Inferior parietal cortex (tissue), 1 donor: Measurements from ENCODE around the gene ITGB6.
"Not testable (repeated sequence)": the region's sequence is repeated elsewhere in the genome, so short reads cannot be mapped to it uniquely, and the experiment has no call there.

Source experiments
- DNase-seq: peaks from one replicate; pipeline ENCODE4 v3.0.0-alpha.2; 2016; ENCODE audit errors: extremely low spot score

The ITGB6 gene

DNA sequence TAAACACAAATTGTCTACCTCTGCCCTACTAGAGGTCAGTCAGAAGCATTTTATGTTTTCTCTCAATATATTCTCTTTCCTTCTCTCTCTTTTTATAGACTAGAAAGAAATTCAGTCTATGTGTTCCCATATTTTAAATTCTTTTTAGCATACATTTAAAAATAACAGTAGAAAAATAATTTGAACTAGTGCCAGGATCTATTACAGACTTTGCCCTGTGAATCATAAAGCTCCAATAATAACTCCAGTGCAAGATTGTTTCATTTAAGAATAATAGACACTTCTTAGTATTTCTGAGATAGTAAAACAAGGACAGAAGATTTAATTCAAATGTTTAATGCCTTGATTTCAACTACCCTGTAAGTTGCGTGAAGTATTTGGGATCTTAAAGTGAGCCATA, 60.1 kb downstream of the ITGB6 start:
- DNase-seq, result no peak

DNA sequence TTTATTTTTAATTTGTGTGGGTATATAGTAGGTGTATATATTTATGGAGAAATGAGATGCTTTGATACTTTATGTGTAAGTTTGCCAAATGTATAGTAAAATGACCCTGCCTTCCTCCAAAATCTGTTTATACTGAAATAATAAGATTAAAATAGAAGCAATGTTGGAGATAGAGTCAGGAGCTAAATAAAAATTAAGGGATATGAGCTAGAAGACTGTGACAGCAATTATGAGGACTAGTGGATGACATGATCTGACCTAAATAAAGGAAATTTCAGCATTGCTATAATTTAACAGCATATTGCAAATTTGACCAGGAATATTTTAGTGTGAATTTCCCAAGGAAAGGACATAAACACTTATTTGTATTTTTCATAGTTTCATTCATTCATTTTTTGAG, 60.7 kb downstream of the ITGB6 start:
- DNase-seq, result no peak

DNA sequence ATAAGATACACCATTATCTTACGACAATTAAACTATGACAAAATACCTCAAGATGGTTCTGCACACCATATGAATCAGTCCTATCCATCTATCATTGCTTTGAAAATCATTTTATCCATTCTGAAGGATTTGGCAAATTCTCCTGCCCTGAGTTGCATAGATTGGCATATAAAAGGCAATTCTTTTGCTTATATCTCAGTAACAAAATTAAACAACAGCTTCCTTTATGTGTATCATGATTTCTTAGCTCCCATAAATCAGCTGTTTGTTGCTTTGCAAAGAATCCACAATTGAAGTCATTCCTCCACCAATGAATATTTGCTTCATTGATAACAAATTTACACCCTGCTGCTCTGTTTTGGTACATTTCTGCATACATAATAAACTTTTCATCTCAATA, 61.7 kb downstream of the ITGB6 start:
- no peak for DNase-seq

DNA sequence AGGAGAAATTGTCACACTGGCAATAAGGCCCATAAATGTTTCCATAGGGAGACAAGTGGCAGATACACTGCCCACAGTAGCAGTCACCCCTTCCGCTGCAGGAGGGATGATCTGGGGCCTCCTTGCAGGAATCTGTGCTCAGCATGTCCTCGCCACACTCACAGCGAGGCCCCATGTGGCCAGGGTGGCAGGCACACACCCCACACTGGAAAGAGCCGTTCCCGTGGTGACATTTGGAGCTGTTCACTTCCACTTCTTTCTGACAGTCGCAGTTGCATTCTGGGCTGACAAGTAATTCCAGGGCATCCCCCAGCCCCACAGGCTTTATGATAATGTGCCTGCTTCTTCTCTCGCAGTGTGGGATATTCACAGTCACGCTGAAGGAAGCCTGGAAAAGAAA, 62.6 kb downstream of the ITGB6 start:
- DNase-seq, result no peak

DNA sequence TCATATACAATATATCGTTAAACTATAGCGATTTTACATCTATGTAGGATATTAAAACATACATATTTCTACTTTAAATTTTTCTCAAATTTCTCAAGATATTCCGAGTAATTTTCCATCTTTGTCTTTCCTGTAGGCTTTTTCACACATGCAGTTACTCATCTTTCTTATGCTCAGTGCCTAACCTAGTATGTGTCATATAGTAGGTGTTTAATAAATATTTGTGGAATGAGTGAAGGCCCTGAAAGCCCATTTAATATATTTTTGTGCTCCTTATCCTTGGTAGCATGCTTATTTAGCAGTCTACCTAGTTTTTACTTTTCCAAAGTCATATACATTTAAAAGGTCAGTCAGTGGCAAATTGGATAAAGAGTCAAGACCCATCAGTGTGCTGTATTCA, 67.3 kb downstream of the ITGB6 start:
- DNase-seq, result no peak

DNA sequence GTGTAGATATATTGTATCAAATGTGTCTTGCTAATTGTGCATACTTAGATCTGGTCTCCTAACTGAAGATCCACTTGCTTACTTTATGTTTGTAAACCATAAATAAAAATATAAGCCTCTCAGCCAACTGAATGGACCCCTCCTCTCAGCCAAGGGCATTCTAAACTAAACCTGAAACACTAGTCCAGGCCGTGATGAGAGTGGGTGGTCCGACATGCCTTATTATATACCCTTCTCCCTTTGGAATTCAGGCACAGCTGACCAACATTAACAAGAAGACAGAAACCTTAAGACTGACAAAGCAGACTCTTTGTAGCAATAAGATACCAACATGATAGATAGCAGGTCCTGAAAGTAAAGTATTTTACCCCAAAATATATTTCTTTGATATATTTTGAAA, 73.3 kb downstream of the ITGB6 start:
- DNase-seq, result no peak

DNA sequence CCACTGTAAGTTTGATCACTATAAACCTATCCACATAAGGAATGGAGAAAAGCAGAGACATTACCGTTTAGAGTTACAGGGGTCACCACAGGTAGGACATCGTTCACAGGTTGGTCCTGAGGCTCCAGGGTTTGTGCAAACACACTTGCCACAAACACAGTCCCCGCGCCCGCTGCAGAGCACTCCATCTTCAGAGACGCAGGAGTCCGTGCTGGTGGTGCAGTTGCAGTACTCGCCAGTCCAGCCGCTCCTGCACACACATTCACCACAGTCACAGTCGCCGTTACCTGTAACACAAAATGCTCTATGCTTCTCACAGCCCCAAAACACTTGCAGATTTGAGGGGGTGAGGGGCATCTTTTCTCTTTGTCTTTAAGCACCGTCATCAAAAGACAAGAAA, 73.8 kb downstream of the ITGB6 start:
- no peak for DNase-seq

DNA sequence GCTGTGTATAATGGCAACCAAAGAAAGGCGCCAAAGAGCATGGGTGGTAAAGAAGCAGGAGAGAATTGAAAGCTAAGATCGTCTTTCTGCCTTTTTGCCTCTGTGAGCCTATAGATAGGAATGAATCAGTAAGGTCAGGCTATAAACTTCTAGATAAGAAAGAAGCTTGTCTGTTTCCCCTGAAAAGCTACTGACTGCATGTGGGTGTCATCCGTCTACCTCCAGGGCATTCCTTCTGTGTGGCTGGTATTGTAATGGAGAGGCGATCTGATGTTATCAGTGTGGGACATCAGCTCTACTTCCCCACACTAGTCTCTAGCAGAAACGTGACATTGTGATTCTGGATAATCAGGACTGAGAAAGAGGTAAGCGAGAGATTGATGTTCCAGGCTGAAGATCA, 74.2 kb downstream of the ITGB6 start:
- no peak for DNase-seq

DNA sequence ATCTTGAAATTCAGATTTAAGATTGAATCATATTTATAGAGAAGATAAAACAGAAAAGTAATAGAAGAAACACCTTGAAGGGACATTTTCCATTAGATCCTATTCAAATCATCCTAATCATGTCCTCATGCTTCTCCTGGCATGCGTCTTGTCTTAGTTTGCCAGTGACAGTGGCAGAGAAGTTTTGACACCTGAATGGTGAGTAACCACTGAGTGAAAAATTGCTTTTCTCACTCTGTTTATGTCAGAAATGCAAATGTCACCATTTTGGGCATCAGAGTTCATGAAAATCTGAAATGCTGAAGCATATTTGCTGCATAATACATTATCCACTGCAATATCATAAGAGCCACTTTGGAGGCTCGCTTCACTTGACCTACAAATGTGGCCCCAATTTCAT, 74.7 kb downstream of the ITGB6 start:
- DNase-seq, result no peak

DNA sequence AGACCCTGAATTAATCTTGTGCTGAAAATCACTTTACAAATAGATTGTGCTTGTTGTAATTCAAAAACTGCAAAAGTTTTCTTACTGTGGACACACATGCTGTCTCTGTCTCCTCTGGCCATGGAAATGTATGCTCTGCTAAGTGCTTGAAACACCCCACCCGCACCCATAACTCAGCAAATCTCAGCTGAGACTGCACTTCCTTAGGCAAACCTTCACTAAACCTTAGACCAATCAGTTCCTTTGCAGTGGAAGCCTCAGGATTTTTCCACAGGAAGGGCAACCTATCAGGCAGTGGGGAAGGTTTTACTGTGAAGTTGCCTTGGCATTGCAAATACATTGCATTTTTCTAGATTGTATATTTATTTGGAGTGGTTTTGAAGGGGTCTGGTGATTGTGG, 75.5 kb downstream of the ITGB6 start:
- no peak for DNase-seq

DNA sequence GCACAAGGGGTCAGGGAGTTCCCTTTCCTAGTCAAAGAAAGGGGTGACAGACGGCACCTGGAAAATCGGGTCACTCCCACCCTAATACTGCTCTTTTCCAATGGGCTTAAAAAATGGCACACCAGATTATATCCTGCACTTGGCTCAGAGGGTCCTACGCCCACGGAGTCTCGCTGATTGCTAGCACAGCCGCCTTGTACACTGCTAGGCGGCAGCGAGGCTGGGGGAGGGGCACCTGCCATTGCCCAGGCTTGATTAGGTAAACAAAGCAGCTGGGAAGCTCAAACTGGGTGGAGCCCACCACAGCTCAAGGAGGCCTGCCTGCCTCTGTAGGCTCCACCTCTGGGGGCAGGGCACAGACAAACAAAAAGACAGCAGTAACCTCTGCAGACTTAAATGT, 85.4 kb downstream of the ITGB6 start:
- DNase-seq, result not testable (repeated sequence)

DNA sequence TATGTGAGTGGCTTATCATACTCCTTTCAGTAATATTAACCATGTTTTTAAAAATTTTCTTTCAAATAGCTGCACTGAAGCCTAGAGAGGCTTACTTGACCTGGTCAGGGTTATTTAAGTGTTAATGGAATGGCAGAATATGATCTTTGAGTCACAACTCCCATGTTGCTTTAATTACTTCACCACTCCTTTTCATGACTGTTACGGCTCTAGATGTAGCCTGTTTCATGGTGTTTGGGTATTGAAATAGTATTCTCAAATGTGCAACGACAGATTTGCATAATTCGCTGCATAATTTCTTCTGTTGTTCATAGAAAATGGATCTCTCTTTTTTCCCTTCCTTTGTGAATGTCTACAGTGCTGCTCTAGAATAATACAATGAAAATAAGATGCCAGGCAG, 86.1 kb downstream of the ITGB6 start:
- no peak for DNase-seq

DNA sequence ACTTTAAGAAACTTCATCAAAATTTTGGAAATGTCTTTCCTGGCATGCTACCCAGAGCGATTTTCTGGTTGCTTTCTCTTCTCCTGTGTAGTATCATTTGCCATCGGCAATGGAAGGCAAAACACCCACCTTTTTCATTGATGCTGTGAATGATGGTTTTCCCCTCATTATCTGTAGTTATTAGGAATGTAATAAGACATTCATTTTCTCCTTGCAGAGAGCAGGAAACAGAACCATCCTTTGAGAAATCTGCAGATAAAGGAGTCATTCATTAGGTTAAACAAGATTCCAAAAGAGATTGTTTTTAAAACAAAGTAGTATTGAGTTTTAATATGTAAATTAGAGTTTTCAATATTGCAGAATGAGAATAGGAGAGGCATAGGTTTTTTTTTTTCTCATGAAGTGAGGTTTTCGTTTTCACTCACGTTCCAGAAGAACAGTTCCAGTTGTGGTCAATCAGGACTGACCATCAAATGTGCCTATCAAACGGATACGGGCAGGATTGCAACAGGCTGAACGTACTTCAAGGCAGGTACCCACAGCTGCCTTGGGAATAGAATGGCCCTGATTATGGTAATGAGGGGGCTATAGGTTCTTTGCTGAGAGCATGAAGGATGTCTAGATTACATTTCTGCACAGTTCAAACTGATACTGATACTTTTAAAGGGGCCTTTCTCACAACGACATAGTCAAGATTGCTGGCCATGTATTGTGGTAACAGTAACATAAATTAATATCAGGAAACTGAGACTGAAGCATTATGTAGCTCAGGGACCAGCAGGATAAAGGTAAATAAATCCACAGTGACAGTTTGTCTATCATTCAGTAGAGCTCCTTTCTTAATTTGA, 87.9 kb downstream of the ITGB6 start:
- no peak for DNase-seq

DNA sequence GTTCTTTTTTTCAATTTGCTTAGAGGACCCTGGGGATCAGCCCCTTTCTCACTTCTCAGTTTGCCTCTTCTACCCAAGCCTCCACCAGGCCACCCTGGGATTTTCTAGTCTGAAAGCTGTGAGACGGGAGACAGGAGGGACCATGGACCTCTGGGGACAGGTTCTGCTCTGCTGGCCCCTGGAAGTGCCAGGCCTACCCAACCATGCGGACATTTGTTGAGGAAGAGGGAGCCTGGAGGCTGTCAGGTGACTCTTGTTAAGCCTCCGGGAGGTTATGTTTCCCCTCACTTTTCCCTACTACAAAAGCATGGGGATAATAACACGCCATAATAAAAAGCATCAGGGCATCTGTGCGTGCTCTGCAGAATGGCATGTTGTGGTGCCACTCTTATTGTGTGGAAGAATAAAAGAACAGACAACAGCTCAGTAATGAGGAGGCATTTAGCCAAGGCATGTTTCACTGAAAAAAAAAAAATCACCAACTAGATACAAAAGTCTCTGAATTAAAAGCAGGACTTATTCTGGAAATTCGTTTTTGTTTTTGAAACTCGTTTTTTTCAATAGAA, 89.3 kb downstream of the ITGB6 start:
- no peak for DNase-seq

DNA sequence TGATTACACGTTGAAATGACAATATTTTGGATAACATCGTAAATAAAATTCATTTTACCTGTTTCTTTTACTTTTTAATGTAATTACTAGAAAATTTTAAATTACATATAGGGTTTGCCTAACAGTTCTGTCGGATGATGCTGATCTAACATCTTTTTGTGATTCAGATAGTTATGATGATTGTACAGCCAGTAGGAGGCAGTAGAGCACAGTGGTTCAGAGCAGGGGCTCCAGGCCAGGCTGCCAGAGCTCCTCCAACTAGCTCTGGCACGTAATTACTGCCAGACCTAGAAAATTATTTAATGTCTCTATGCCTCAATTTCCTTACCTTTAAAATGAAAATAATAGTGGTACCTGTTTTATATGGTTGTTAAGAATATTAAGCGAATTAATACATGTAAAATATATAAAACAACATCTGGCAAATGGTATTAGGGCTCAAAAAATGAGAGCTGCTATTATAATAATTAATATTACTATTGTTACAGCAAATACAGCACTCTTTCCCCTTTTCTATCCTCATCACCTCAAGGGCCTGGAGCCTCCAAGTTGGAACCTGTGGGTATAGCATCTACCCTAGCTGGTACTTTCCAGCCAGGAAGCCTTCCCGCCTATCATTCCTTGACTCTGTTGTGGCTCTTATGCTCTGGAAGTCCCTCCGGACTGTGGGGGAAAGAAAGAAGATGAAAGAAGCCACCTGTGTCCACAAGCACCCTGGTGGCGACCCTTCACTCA, 90.0 kb downstream of the ITGB6 start:
- peak; percentile 74 for DNase-seq

DNA sequence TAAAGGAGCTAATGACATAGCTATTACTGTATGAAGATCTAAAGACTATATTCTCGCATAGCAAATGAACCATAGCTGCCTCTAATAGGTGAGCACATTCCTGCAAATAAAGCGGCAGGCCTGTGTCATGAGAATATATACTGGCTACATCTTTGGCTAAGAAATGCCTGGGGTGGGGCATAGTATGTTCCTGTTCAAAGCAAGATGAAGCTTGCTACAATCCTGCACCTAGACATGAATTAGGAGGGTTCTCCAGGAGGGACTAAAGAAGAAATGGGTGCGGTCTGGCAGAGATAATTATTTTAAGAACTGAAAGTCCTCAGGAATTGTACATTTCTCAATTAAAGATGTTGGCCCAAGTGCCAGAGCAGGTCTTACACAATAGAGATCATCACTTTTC, 90.8 kb downstream of the ITGB6 start:
- DNase-seq, result no peak

DNA sequence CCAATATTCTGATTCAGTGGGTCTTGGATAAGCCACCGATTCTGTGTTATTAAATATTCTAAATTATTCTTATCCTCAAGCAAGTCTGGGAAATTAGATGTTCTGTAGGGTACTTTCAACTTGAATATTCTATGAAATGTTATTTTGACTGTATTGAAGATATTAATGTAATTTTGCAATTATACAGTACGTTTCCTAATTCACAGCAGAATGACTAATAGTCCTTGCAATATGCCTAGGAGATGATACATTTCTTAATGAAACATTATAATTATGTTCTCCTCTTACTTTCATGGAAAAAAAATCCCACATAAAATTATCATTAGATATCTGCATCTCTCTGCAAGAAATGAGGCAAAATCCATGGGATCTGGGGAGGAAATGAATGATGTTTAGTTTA, 91.4 kb downstream of the ITGB6 start:
- DNase-seq, result no peak

DNA sequence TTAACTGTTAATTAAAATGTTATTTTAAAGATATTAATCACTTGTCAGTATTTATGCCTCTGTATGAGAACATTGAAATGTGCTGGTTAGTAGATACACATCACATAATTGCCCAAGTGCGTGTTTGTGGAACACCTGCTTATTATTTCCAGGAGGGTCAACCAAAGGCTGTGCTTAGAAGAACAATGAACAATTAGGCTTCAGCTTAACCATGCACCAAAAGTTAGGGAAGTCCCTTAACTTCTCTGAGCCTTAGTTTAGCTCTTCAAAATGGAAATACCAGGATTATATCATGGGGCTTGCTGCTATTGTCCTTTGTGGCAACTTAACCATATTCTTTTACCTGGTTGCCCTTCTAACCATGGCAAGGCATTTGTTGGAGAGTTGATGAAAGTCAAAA, 94.7 kb downstream of the ITGB6 start:
- no peak for DNase-seq

DNA sequence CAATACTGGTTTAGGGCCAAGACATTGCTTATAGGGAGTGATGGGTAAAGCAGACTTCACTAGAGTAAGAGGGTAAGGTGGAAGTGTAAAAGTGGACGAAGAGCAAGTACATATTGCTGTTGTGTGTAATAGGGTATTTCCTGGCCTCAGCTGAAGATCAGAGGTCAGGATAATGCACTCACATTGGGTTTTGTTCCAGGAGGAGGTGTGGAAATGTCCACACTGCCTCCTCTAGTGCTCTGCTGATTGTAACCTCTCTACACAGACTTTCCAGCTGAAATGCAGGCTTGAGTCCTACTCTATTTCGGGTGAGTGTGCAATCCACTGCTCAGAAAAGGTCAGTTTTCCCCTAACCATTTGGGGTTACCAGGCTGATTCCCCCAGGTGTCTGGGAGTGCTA, 96.0 kb downstream of the ITGB6 start:
- no peak for DNase-seq

DNA sequence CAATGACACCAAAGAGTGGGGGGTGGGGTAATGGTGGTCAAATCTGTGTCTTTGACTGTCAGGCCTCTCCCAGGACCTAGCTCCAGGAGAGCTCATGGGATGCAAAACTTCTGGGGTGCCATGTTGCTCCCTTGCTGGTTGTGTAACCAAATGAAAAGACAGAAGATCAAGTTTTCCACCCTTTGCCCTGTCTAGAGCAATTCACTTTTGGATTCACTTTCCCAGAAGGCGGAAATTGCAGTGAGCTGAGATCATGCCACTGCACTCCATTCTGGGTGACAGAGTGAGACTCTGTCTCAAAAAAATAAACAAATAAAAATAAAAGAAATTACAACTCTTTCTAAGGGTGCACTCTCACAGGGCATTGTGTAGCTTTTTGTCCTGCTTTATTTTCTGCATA, 102.7 kb downstream of the ITGB6 start:
- DNase-seq, result no peak

DNA sequence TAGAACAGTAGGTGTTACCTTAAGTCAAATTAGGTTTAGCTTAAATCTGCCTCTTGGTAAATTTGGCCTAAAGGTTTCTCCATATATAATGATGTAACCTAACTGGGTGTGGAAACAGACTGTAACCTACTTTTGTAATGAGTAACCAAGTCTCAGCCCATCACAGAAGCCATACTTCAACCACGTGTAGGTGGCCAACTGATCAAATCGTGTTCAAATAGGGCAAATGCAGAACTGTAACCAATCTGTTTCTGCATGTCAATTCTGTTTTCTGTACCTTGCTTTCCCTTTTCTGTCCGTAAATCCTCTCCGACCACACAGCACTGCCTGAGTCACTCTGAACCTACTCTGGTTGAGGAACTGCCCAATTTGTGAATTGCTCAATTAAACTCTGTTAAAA, 103.7 kb downstream of the ITGB6 start:
- no peak for DNase-seq

DNA sequence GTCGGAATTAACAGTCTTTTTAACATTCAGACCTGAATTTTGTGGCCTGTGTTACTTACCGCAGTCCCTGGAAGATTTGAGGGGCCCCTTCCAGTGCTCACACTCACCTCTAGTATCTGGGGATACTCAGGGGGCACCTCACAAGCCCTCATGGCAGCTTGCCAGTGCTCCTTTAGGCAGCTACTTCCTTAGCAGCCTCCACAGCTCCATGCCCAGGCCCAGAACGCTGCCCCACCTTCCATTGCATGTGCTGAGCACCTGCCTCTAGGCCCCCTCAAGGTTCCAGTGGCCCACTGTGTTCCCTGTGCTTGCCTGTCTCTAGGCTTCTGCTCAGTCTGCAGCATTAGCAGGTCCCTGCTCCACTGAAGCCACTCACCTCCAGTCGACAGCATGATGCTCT, 107.6 kb downstream of the ITGB6 start:
- no peak for DNase-seq

DNA sequence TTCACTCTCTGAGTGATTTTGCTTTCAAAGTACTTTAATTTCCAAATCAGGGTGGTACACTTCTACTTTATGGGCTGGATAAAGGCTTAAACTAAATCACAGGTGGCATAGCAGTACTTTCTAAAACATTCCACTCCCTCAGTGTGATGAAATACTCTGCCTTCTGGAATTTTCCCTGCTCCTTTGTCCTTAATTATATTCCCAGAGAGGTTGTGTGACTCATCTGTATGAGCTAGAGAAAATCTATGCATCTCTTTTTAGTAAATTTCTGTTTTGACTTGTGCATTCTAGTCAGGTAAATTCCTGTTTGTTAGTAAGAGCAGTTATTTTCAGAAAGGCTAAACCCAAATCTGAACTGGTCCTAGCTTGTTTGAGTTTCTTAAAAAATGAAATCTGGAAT, 108.7 kb downstream of the ITGB6 start:
- DNase-seq, result no peak
